ENCODE measurements around the gene TUBB1.

- TF ChIP-seq CTCF (CRISPR knock-in tag; IDR thresholded peaks at IDR 0.05) (no peak), EZH2 (conservative IDR thresholded peaks at IDR 0.05; ENCODE audit: low read depth, low read length) (no peak)
Observed at GRCh38 chr20:59040667-59041066, 21.4 kb downstream of the TUBB1 start.
